ENCODE results near the gene TTPAL. TPM values are rescaled to one million over a fixed set of nuclear protein-coding genes. Genes with fewer than 3 reads are reported as not detected.

The TTPAL gene
- total RNA-seq, 2 experiments from 2014 or later, result 9.0 to 9.9 TPM

- Mint-ChIP-seq H3K36me3 (ENCODE audit: low read depth) (peaks cover 24% of the 10 kb centered on the region), H3K4me3 (no peak overlapping the region), H3K27me3 (no peaks in the 10 kb centered on the region), H3K27ac (peak overlapping the region; percentile 93), H3K9me3 (no peaks in the 10 kb centered on the region), H3K4me1 (ENCODE audit: low read depth) (peaks cover 44% of the 10 kb centered on the region)
- intact Hi-C loops (cut with DNase I, micrococcal nuclease), result loop anchor here (2.0 to 10.0 kb wide), 8 partner anchors 47 to 439 kb away; partner anchors contain the start of genes OSER1 (in 2 of the 2), ADA (in 1 of the 2), TOMM34 (in 1 of the 2) and YWHAB (in 1 of the 2)
- no peaks in the 10 kb centered on the region for H3K27me3 ChIP-seq (ENCODE audit: control insufficient read depth in 1 of 2, insufficient read depth in 2 of 2, low read length in 2 of 2)
- no peak for TF ChIP-seq CTCF (IDR thresholded peaks at IDR 0.05)
- ATAC-seq (ENCODE audit: poor library complexity) (no peak), DNase-seq (no peak)
- H3K36me3 ChIP-seq (ENCODE audit: insufficient read depth, low read length), result peaks cover 3% of the 10 kb centered on the region
- H3K27ac ChIP-seq (ENCODE audit: low read depth in 1 of 2, low read length in 2 of 2), result no peak overlapping the region
- H3K4me3 ChIP-seq (ENCODE audit: low read length), result no peak overlapping the region
- H3K4me1 ChIP-seq (ENCODE audit: insufficient read depth, low read length), result peaks cover 33% of the 10 kb centered on the region
- H3K9me3 ChIP-seq (ENCODE audit: control insufficient read depth in 1 of 2, insufficient read depth in 1 of 2, low read length in 2 of 2), result no peaks in the 10 kb centered on the region
- ChIA-PET CTCF (no interaction called here), POLR2A (no interaction called here)
Observed at GRCh38 chr20:44523746-44524145, 48.1 kb downstream of the TTPAL start.

- DNase-seq (no peak), ATAC-seq (ENCODE audit: poor library complexity) (no peak)
- ChIA-PET POLR2A (no interaction called here), CTCF (no interaction called here)
- H3K4me3 Mint-ChIP-seq, result no peak overlapping the region
- H3K27me3 ChIP-seq (ENCODE audit: control insufficient read depth in 1 of 2, insufficient read depth in 2 of 2, low read length in 2 of 2), result no peaks in the 10 kb centered on the region
- H3K27ac Mint-ChIP-seq, result no peak overlapping the region
- H3K4me3 ChIP-seq (ENCODE audit: low read length), result no peak overlapping the region
- H3K27ac ChIP-seq (ENCODE audit: low read depth in 1 of 2, low read length in 2 of 2), result no peak overlapping the region
- H3K36me3 ChIP-seq (ENCODE audit: insufficient read depth, low read length), result no peaks in the 10 kb centered on the region
- H3K36me3 Mint-ChIP-seq (ENCODE audit: low read depth), result peaks cover 11% of the 10 kb centered on the region
- H3K9me3 ChIP-seq (ENCODE audit: control insufficient read depth in 1 of 2, insufficient read depth in 1 of 2, low read length in 2 of 2), result no peaks in the 10 kb centered on the region
- H3K4me1 ChIP-seq (ENCODE audit: insufficient read depth, low read length), result peaks cover 11% of the 10 kb centered on the region
- TF ChIP-seq CTCF (IDR thresholded peaks at IDR 0.05), result no peak
- no peaks in the 10 kb centered on the region for H3K9me3 Mint-ChIP-seq
- H3K4me1 Mint-ChIP-seq (ENCODE audit: low read depth), result peaks cover 20% of the 10 kb centered on the region
- intact Hi-C loops (cut with DNase I, micrococcal nuclease), result loop anchor here (10.0 kb wide), 2 partner anchors 311 to 359 kb away; partner anchors contain the start of genes OSER1 (in 1 of the 2) and YWHAB (in 1 of the 2)
- no peaks in the 10 kb centered on the region for H3K27me3 Mint-ChIP-seq
Observed at GRCh38 chr20:44526129-44526528, 50.5 kb downstream of the TTPAL start.

- no peak overlapping the region for H3K27ac Mint-ChIP-seq
- Histone ChIP-seq H3K4me3 (ENCODE audit: low read length) (no peak overlapping the region), H3K9me3 (ENCODE audit: control insufficient read depth in 1 of 2, insufficient read depth in 1 of 2, low read length in 2 of 2) (no peaks in the 10 kb centered on the region), H3K27me3 (ENCODE audit: control insufficient read depth in 1 of 2, insufficient read depth in 2 of 2, low read length in 2 of 2) (no peaks in the 10 kb centered on the region), H3K27ac (ENCODE audit: low read depth in 1 of 2, low read length in 2 of 2) (no peak overlapping the region), H3K4me1 (ENCODE audit: insufficient read depth, low read length) (peaks cover 16% of the 10 kb centered on the region), H3K36me3 (ENCODE audit: insufficient read depth, low read length) (no peaks in the 10 kb centered on the region)
- H3K4me3 Mint-ChIP-seq, result peak overlapping the region; percentile 30
- no peaks in the 10 kb centered on the region for H3K36me3 Mint-ChIP-seq (ENCODE audit: low read depth)
- no peaks in the 10 kb centered on the region for H3K9me3 Mint-ChIP-seq
- CTCF ChIA-PET, result no interaction called here
- TF ChIP-seq CTCF (IDR thresholded peaks at IDR 0.05), result no peak
- intact Hi-C loops (cut with DNase I, micrococcal nuclease), result loop anchor here (10.0 kb wide), 2 partner anchors 313 to 357 kb away; partner anchors contain the start of genes OSER1 (in 1 of the 2) and YWHAB (in 1 of the 2)
- ATAC-seq (ENCODE audit: poor library complexity) (no peak), DNase-seq (no peak)
- no peaks in the 10 kb centered on the region for H3K27me3 Mint-ChIP-seq
- H3K4me1 Mint-ChIP-seq (ENCODE audit: low read depth), result peaks cover 6% of the 10 kb centered on the region
- POLR2A ChIA-PET, result no interaction called here
Observed at GRCh38 chr20:44527716-44528199, 52.1 kb downstream of the TTPAL start.
